Activated CD4-positive, alpha-beta T cell treated with anti-CD3 and anti-CD28 coated beads for 24 hours (primary cell): ENCODE results near the gene ANKLE2.

Source experiments
- DNase-seq, 2 donors: peaks; one replicate each; pipeline ENCODE4 v3.0.0-alpha.2; 2020; ENCODE audit warnings: low read depth in 2 of 2

ANKLE2 gene

GRCh38 chr12:132746613-132747012 is 15.0 kb downstream of the ANKLE2 start:
- DNase-seq = no peak

- no peak for DNase-seq
Observed at GRCh38 chr12:132743831-132744230, 17.8 kb downstream of the ANKLE2 start.

- no peak for DNase-seq
Observed at GRCh38 chr12:132741620-132742019, 20.0 kb downstream of the ANKLE2 start.

GRCh38 chr12:132740652-132741051 is 21.0 kb downstream of the ANKLE2 start:
- DNase-seq = no peak

- no peak for DNase-seq
Observed at GRCh38 chr12:132740313-132740646, 21.4 kb downstream of the ANKLE2 start.

GRCh38 chr12:132739600-132740312 is 21.9 kb downstream of the ANKLE2 start:
- DNase-seq = no peak

- no peak for DNase-seq
Observed at GRCh38 chr12:132736913-132737312, 24.7 kb downstream of the ANKLE2 start.

GRCh38 chr12:132736378-132736777 is 25.3 kb downstream of the ANKLE2 start:
- no peak for DNase-seq

GRCh38 chr12:132735496-132735895 is 26.1 kb downstream of the ANKLE2 start:
- DNase-seq = no peak

GRCh38 chr12:132734206-132734605 is 27.4 kb downstream of the ANKLE2 start:
- no peak for DNase-seq

GRCh38 chr12:132731574-132731973 is 30.1 kb downstream of the ANKLE2 start:
- no peak for DNase-seq

GRCh38 chr12:132730353-132730752 is 31.3 kb downstream of the ANKLE2 start:
- no peak for DNase-seq

GRCh38 chr12:132729541-132730320 is 31.9 kb downstream of the ANKLE2 start:
- DNase-seq = no peak

- DNase-seq = no peak
Observed at GRCh38 chr12:132728502-132728901, 33.1 kb downstream of the ANKLE2 start.

GRCh38 chr12:132727091-132727794 is 34.4 kb downstream of the ANKLE2 start:
- no peak for DNase-seq

GRCh38 chr12:132726386-132726785 is 35.2 kb downstream of the ANKLE2 start:
- no peak for DNase-seq

GRCh38 chr12:132724506-132725241 is 37.0 kb downstream of the ANKLE2 start:
- no peak for DNase-seq

- DNase-seq = no peak
Observed at GRCh38 chr12:132723764-132724140, 37.9 kb downstream of the ANKLE2 start.

GRCh38 chr12:132723015-132723763 is 38.4 kb downstream of the ANKLE2 start:
- DNase-seq = no peak

GRCh38 chr12:132720606-132721345 is 40.9 kb downstream of the ANKLE2 start:
- no peak for DNase-seq

GRCh38 chr12:132719954-132720324 is 41.7 kb downstream of the ANKLE2 start:
- DNase-seq = no peak
